OCI-LY3 (cell line): ENCODE measurements around the gene CMSS1.

ENCODE experiments used
- H2AFZ ChIP-seq: fragments of 200-600, 300-600 bp; shearing (Covaris generic); 2 replicates; pipeline ENCODE4 v1.6.0; 2014; ENCODE audit warnings: antibody characterized with exemption, low read depth, low read length
- H3K27ac ChIP-seq: fragments of 200-600, 300-600 bp; sonication (generic); 2 replicates; pipeline ENCODE4 v1.5.1; 2014; ENCODE audit warnings: mild to moderate bottlenecking, low read length, moderate library complexity, mixed read lengths
- H3K27me3 ChIP-seq: fragments of 200-600, 300-600 bp; sonication (generic); 2 replicates; pipeline ENCODE4 v1.6.1; 2014; ENCODE audit warnings: low read depth, low read length, mixed read lengths
- H3K36me3 ChIP-seq: fragments of 200-600, 300-600 bp; sonication (generic); replicated peaks from 2 replicates; pipeline ENCODE3; 2014; ENCODE audit warnings: low read depth, low read length, mixed read lengths
- H3K4me1 ChIP-seq: fragments of 300-600, 200-600 bp; sonication (generic); 2 replicates; pipeline ENCODE4 v1.6.1; 2014; ENCODE audit warnings: low read length, mixed read lengths
- H3K4me2 ChIP-seq: fragments of 200-600, 300-600 bp; sonication (generic); 2 replicates; pipeline ENCODE4 v1.6.1; 2014; ENCODE audit warnings: low read length, mixed read lengths
- H3K4me3 ChIP-seq: fragments of 300-600, 200-600 bp; sonication (generic); 2 replicates; pipeline ENCODE4 v1.5.1; 2014; ENCODE audit warnings: antibody characterized with exemption, mild to moderate bottlenecking, low read length, moderate library complexity
- H3K79me2 ChIP-seq: fragments of 300-600, 200-600 bp; shearing (Covaris generic); 2 replicates; pipeline ENCODE4 v1.6.1; 2014; ENCODE audit warnings: mild to moderate bottlenecking, low read length, mixed read lengths
- H3K9ac ChIP-seq: fragments of 300-600, 200-600 bp; shearing (Covaris generic); 2 replicates; pipeline ENCODE4 v1.6.0; 2014; ENCODE audit warnings: mild to moderate bottlenecking, low read length, moderate library complexity
- H3K9me3 ChIP-seq: fragments of 200-600, 300-600 bp; shearing (Covaris generic); 2 replicates; pipeline ENCODE4 v1.6.1; 2014; ENCODE audit warnings: low read length, mixed read lengths; ENCODE audit not compliant: insufficient read depth
- H4K20me1 ChIP-seq: fragments of 200-600, 300-600 bp; sonication (generic); 2 replicates; pipeline ENCODE4 v1.6.1; 2016; ENCODE audit warnings: low read length, mixed read lengths; ENCODE audit not compliant: insufficient read depth
- CTCF ChIP-seq: fragments of 200-600, 300-600 bp; sonication (generic); IDR thresholded peaks from 2 replicates; pipeline ENCODE4 v1.5.1; 2014; ENCODE audit warnings: antibody characterized with exemption, low read length, low read depth
- EZH2phosphoT487 ChIP-seq: fragments of 200-600 bp; shearing (Covaris generic); IDR thresholded peaks from 2 replicates; pipeline ENCODE4 v1.6.1; 2018; ENCODE audit warnings: antibody characterized with exemption, mixed run types, low read depth

Gene CMSS1

GRCh38 chr3:99870712-99871111, 53.0 kb downstream of the CMSS1 start:
- H3K4me1 ChIP-seq, result peaks cover 18% of the 10 kb centered on the region
- TF ChIP-seq EZH2phosphoT487, result no peak
- no peak for TF ChIP-seq CTCF

GRCh38 chr3:99871231-99872045, 53.8 kb downstream of the CMSS1 start:
- Histone ChIP-seq H3K4me1 (peaks cover 19% of the 10 kb centered on the region), H2AFZ (no peak overlapping the region), H3K4me3 (no peak overlapping the region), H3K4me2 (no peak overlapping the region), H3K79me2 (peaks cover 5% of the 10 kb centered on the region; the same call in 1 of the 2 replicates), H3K27ac (no peak overlapping the region), H3K27me3 (no peaks in the 10 kb centered on the region), H3K9ac (no peak overlapping the region), H4K20me1 (0 out of 2 replicates have a peak, but pooled peaks cover 4% of the 10 kb centered on the region), H3K36me3 (no peaks in the 10 kb centered on the region), H3K9me3 (no peaks in the 10 kb centered on the region)
- TF ChIP-seq EZH2phosphoT487 (no peak), CTCF (no peak)

More at GRCh38 chr3:99870712-99871111, 53.0 kb downstream of the CMSS1 start:
- H3K27me3 ChIP-seq, result no peaks in the 10 kb centered on the region
- H3K4me3 ChIP-seq, result no peak overlapping the region
- no peaks in the 10 kb centered on the region for H3K9me3 ChIP-seq
- peaks cover 9% of the 10 kb centered on the region for H3K79me2 ChIP-seq
- no peak overlapping the region for H2AFZ ChIP-seq
- H4K20me1 ChIP-seq, result 0 out of 2 replicates have a peak, but pooled peaks cover 4% of the 10 kb centered on the region
- H3K4me2 ChIP-seq, result no peak overlapping the region
- no peak overlapping the region for H3K27ac ChIP-seq
- no peaks in the 10 kb centered on the region for H3K36me3 ChIP-seq
- H3K9ac ChIP-seq, result no peak overlapping the region

- Histone ChIP-seq H2AFZ (no peak overlapping the region), H3K36me3 (no peaks in the 10 kb centered on the region), H3K4me2 (peak overlapping the region; percentile 6; the same call in 1 of the 2 replicates), H3K4me3 (no peak overlapping the region), H3K9me3 (no peaks in the 10 kb centered on the region), H3K27me3 (no peaks in the 10 kb centered on the region), H3K79me2 (peaks cover 4% of the 10 kb centered on the region; the same call in 1 of the 2 replicates), H3K27ac (no peak overlapping the region), H4K20me1 (0 out of 2 replicates have a peak, but pooled peaks cover 4% of the 10 kb centered on the region), H3K9ac (no peak overlapping the region), H3K4me1 (peaks cover 25% of the 10 kb centered on the region)
- TF ChIP-seq EZH2phosphoT487 (no peak), CTCF (no peak)
Observed at GRCh38 chr3:99872923-99873254, 55.2 kb downstream of the CMSS1 start.

GRCh38 chr3:99873269-99874102, 55.8 kb downstream of the CMSS1 start:
- no peak overlapping the region for H3K27ac ChIP-seq

More at GRCh38 chr3:99873269-99874102, 55.8 kb downstream of the CMSS1 start:
- Histone ChIP-seq H3K4me1 (peaks cover 27% of the 10 kb centered on the region), H4K20me1 (peaks cover 4% of the 10 kb centered on the region; the same call in 1 of the 2 replicates), H3K36me3 (no peaks in the 10 kb centered on the region), H3K9me3 (no peaks in the 10 kb centered on the region), H3K4me2 (no peak overlapping the region), H3K9ac (no peak overlapping the region), H2AFZ (no peak overlapping the region), H3K27me3 (no peaks in the 10 kb centered on the region), H3K79me2 (no peaks in the 10 kb centered on the region; the same call in 1 of the 2 replicates), H3K4me3 (no peak overlapping the region)
- TF ChIP-seq CTCF (no peak), EZH2phosphoT487 (no peak)
